ELR (cell line): Measurements from ENCODE around the gene SLC16A11.

ENCODE experiments used
- DNase-seq: peaks from one replicate; pipeline ENCODE4 v3.0.0-alpha.2; 2015; ENCODE audit warnings: low read depth

The SLC16A11 gene

DNA sequence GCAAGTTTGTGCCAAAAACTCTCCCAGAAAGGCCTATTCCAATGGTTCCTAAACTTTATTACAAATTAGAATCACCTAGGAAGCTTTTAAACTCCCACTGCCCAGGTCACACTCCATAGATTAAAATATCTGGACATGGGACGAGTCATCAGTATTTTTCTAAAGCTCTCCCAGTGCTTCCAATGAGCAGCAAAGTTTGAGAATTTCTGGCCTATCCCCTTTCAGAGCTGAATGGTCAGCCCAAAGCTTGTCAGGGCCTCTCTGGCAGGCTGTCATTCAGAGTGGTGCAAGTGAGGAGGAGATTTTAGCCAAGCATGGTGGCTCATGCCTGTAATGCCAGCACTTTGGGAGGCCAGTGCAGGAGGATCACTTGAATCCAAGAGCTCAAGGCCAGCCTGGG lies 18.6 kb downstream of the SLC16A11 start:
- no peak for DNase-seq

DNA sequence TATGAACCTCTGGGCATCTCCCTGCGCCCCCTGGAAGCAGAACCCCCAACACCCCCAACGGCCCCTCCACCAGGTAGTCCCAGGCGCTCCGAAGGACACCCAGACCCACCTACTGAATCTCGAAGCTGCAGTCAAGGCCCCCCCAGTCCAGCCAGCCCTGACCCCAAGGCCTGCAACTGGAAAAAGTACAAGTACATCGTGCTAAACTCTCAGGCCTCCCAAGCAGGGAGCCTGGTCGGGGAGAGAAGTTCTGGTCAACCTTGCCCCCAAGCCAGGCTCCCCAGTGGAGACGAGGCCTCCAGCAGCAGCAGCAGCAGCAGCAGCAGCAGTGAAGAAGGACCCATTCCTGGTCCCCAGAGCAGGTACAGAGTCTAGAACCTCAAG lies 19.5 kb downstream of the SLC16A11 start:
- no peak for DNase-seq

DNA sequence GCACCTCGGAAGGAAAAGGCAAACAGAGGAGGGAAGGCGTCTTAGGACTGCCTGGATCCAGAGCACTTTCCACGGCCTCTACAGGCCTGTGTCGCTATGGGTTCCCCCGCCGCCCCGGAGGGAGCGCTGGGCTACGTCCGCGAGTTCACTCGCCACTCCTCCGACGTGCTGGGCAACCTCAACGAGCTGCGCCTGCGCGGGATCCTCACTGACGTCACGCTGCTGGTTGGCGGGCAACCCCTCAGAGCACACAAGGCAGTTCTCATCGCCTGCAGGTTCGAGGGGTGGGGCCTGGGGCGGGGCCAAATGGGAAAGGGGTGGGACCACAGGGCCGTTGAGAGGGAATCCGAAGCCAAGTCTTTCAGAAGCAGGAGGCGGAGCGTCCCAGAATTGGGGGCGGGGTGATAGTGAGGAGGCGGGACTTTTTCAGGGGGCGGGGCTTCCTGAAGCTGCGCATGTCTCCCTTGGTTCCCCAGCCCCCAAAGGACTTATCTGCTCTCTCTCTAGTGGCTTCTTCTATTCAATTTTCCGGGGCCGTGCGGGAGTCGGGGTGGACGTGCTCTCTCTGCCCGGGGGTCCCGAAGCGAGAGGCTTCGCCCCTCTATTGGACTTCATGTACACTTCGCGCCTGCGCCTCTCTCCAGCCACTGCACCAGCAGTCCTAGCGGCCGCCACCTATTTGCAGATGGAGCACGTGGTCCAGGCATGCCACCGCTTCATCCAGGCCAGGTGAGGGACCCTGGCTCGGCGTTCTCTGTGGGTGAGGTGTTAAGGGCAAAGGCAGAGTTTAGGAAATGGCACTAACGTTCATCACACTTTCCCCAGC lies 20.1 kb downstream of the SLC16A11 start:
- peak; percentile 82 for DNase-seq

DNA sequence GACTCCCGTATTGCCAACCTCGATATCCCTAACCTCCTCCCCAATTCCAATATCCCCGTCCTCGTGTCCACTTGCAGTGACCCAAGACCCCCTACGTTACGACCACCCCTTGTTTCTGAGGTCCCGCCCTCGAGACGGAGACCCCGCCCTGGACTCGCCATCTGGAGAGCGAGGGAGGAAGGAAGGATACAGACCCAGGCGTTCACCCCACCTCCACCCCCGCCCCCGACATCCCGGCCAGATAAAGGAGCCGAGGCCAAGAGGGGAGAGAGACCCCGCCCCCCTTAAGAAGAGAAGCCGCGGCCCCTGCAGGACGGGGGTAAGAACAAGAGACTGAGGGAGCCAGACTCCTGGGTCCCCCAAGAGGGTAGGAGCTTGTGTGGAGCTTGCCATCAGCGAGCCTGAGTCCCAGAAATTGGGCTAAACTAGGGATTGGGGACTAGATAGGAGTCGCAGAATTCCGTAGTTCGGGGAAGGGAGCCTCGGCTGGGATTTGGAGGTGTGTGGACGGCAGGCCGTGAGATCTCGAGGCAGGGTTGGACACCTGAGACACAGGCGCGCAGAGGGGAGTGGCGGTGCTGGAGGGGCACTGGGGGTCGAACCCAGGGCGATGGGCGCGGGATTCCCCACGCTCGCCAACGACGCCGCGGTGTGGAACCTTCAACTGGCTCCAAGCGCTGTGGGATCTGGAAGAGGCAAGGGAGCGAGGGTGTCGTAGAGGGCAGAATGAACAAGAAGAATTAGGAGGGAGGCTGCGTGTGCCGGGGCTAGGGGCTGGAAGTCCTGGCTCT lies 20.9 kb downstream of the SLC16A11 start, which contains the start of gene BCL6B:
TSS of gene BCL6B (plus strand) at position 270 of the 791 bp plus-strand sequence. CDS start 622 bp downstream, outside the sequence.
- DNase-seq: no peak

DNA sequence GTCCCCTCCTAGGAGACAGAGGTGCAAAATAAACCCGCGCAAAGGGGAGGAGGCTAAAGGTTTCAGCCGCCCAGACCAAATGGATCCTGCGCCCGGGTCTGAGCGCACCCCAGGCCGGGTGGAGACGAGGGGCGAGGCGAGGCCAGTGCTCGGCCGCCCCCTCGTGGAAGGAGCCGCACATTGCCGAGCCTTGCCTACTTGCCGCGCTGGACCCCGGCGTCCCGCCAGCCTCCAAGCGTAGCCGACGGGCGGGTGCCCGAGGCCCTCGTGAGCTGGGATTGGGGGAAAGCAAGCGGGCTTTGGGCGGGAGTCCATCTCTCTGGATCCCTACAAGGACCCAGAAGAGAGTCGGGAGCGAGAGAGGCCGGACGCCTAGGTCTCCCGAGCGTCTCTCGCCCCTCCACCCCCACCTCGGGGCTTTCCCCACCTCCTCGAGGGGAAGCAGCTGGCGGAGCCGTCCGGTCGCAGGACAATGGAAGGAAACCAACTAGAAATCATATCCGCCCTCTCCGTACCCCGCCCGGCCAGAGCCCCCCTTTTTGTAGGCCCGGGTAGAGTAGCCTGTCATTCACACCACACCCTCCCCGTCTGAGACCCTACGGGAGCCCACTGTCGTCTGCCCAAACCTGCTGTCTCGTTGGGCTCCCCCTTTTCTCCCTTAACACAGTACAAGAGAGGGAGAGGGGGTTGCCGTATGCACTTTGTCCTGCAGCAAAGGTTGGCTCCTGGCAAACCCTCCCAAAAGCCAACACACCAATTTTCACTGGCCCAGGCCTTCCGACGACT lies 21.7 kb downstream of the SLC16A11 start:
- DNase-seq: peak; percentile 74

DNA sequence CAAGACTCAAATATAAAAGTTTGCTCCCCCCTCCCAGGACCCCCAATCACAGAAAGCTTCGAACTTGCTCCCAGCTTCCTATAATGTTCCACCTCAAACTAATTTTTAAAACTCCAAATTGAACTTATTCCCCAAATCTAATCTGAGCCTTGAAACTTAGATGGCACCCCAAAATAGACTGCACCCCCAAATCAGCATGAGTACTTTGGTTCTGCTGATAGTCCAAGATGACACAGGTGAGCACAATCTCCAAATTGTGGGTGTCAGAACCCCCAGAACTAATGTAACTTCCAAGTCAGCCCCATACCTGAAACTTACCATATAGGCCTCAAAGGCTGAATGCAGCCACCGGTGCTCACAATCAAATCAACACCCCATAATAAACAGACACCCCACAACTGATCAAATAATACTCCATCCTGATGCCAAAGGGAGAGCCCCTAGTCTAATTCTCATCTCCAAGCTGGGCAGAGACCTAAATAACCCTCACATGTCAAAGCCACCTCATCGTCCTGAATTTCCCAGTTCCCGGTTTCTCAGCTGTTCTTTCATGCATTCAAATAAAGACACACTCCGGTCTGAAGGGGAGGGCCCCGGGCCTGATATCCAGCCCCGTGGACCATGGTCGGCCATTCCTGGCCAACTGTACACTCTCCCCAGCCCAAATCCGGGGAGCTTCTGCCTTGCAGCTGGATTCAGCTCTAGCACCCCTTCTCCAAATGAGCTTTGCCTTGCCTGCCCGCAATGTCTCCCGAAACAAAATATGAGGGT lies 22.8 kb downstream of the SLC16A11 start:
- DNase-seq: no peak

DNA sequence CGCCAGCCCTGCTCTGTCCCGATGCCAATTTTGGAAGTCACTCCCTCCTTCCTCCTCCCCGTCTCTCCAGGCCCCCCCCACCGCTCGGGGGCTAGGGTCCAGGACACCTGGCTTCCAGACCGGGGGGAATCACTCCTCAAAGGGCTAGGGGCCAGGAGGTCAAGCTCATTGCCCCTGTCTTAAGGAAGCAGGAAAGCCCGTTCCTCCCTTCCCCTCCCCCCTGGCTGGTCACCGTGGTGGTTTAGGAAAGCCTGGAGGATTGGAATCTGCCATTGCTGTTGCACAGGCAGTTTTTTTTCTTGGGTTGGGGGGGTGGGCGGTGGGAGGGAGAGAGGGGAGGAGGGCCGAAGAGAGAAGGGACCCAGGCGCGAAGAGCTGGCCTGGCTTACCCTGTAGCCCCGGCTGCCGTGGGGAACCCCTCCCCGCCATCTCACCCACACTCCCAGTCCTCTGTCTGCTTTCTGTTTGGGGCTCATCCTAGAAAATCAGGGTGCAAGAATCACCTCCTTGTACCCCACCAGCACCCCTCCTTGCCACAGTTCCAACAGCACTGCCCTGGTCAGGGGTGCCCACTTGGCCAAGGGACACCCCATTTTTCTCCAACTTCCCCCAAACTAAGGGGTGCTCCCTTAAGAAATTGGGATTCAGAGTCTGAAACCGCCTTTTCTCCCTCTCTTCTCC lies 23.9 kb downstream of the SLC16A11 start:
- peak; percentile 62 for DNase-seq

DNA sequence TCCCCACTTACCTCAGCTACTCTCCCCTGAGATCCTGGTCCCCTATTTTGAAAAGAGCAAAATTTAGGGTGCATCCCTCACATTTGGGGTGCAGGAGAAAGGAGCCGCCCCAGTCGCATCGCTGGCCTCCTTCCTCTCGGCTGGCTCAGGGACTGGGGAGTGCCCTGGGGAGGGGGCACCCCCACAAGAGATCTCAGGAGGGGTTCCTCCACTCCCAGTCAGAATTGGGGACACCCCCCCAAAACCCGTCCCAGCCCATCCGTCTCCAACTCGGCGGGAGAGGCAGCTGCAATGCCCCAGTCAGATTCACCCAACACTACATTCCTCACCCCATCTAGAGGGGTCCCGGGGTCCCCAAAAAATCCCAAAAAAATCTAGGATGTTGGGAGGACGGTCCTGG lies 24.5 kb downstream of the SLC16A11 start:
- DNase-seq: no peak

DNA sequence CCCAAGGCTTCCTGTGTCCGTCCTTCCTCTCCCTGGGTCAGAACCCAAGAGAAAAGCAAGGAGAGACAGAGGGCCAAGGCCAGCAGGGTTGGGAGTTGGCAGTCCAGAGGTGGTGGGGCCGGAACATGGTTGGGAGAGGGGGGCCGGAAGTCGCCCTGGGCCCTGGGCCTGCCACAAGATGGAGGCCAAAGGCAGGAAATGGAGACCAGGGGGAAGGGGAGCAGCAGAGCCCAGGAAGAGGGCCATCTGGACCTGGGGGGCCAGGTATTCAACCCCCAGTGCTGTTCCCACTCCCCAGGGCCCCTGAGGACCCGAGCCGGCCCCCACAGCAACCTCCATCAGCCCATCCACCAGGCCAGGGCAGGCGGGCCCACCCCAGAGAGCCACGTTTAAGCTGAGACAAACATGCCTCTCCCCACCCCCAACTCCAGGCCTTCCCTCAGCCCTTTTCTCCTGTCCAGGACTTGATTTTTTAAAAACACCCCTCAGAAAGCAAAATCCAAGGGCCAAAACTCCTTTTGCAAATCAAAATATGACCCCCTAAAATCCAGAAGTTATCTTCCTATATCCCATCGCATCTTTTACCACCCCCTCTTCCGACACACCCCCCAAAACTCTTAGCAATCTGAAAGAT lies 25.4 kb downstream of the SLC16A11 start:
- DNase-seq: no peak

DNA sequence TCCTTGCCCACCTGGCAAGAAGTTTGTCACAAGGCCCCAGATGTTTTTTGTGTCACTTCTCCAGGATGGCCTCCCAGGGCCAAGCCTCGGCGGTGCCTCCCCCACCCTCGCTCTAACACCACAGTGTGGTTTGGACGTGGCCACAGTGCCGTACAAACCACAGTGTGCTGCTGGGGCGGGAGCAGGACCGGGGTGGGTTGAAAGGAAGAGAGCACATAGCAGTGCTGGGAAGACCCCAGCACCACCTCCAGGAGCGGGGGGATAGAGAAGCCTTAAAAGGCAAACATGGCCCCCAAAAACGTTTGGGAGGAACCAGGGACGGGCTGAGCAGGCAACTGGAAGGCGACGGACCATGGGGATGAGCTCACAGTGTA lies 26.1 kb downstream of the SLC16A11 start:
- no peak for DNase-seq

DNA sequence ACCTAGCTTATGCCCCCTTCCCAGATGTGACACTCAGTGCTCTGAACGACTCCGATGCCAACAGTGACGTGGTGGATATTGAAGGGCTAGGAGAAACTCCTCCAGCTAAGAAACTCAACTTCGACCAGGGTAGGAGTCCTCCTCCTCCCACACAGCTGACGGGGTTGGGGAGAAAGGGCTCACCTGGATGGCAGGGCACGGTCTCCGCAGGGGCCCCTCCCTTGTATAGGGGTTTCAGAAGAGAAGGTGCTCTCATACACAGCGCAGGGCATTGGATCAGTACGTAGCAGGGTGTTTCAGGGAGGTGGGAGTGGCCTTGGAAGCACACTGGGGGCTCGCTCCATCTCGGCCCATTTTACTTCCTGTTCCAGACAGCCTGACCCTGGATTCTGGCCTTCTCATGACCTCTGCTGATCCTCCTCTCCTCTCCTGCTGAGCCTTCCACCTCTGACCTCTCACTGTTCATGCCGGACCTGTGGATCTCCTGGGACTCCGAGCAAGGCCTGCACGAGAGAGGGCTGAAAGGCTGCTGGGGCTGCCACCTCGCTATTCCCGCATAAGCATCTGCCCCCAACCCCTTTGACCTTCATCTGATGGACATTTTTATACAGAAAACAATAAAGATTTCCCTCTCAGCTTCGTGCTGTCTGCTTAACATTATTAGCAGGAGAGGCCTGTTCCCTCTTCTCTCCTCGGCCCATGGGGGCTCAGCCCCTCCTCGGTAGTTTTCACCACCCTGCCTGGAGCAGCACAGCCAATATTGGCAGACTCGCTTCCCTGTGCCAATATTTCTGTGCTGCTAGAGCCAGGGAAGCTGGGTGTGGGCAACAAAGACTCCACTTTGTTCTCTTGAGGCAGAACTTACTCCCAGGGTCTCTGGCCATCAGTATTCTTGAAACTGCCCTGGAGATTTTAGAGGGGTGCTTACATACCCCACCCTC lies 26.7 kb downstream of the SLC16A11 start:
- DNase-seq: no peak

DNA sequence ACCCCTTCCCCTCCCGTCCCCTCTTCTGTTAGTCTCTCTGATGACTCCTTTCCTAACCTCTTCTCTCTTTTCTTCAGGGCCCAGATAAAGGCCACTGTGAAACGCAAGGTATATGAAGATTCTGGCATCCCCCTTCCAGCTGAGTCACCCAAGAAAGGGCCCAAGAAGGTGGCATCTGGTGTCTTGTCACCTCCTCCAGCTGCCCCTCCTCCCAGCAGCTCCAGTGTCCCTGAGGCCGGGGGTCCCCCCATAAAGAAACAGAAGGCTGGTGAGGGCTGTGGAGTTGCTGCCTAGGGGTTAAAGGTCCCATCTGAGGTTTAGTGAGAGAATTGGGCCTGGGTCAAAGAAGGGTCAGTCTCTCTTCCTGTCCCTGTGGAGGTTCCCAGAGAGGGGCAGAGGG lies 27.5 kb downstream of the SLC16A11 start:
- DNase-seq: no peak

DNA sequence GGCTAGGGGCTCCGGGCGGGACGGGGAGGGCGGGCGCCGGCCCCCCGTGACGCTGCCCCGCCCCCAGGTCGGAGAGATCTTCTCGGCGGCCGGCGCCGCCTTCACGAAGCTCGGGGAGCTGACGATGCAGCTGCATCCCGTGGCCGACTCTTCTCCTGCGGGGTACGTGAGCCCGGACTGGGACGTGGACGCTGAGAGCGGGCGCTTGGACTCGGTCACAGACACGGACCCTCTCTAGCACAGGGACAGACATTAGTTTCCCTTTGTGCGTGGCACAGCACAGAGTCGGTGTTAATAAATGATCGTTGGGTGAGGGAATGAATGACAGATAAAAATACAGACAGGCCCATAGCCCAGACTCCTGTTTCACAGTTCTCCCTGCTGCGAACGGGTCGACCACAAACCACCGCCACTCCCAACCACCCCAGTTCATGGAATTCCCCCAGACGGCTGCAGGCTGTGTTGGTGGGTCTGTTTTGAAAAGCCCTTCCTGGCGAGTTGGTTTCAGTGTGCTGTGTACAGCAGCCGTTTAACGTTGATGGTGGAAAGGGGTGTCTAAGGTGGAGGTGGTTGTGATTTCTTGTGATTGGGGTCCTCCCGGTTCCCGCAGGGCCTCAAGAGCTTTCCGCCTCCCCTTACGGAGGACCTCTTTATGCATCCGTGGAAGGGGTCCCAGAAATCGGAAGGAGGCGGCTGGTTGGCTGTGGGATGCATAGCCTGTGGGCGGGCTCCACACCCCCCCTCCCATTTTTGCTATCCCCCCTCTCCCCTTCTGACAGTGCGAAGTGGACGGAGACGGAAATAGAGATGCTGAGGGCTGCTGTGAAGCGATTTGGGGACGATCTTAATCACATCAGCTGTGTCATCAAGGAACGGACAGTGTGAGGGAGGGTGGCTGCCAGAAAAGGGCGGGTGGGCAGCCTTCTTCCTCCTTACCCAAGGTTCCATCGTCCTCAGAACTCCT lies 28.6 kb downstream of the SLC16A11 start:
- peak; percentile 67 for DNase-seq

DNA sequence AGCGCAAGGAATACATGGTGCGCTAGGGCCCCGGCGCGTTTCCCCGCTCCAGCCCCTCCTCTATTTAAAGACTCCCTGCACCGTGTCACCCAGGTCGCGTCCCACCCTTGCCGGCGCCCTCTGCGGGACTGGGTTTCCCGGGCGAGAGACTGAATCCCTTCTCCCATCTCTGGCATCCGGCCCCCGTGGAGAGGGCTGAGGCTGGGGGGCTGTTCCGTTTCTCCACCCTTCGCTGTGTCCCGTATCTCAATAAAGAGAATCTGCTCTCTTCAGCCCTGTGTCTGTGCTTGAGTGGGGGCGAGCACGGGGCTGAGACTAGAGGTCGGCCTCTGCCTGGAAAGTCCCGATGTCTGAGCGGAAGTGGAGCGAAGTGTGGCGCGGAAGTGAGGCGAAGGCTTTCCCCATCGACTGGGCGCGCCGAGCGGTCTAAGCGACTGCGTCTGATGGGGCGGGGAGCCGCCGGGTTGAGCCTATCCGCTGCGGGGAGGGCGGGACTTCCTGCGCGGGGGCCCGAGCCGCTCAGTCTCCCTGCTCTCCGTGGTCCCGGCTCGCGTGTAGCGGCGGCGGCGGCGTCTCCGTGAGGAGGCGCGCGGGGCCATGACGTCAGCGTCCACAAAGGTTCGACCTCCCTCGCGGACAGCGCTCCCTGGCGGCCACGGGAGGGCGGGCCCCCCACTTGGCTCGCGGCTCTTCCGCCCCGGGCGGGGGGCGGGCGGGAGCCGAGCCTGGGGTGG lies 29.5 kb downstream of the SLC16A11 start:
- DNase-seq: peak; percentile 98

DNA sequence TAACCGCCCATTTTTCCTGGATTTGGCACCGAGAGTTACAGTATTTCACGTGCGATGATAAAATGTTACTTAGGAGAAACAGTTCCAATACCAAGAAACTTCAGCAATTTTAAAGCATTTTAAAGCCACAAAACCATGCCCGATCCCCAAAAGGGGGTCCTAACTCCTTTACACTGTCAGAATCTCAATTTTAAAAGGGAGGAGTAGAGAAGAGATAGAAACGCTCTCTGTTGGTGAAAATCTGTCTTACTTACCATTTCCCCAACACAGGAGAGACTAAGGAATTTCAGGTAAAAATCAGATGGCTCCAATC lies 32.0 kb downstream of the SLC16A11 start:
- DNase-seq: no peak

DNA sequence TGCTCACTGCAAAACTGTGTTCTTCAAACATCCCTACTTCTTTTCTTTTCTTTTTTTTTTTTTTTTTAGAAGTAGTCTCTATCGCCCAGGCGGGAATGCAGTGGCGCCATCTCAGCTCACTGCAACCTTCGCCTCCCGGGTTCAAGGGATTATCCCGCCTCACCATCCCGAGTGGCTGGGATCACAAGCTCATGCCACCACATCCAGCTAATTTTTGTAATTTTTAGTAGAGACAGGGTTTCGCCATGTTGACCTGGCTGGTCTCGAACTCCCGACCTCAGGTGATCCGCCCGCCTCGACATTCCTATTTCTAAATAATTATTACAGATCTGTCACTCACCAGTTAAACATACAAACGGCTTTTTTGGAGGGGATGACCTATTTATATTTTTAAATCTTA lies 32.5 kb downstream of the SLC16A11 start:
- DNase-seq: no peak

DNA sequence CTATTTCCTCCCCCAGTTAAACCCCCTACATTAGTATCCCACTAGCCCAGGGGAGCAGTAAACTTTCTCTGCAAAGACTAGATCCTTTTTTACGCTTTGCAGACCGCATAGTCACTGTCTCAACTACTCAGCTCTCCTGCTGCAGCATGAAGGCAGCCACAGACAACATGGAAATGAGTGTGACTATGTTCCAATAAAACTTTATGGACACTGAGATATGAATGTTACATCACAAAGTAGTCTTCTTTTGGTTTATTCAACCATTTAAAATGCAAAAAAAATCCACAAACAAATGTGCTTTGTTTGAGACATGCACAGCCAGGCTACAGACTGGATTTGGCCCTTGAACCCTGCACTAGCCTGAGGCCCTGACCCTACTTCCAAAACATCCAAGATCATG lies 33.4 kb downstream of the SLC16A11 start:
- no peak for DNase-seq

DNA sequence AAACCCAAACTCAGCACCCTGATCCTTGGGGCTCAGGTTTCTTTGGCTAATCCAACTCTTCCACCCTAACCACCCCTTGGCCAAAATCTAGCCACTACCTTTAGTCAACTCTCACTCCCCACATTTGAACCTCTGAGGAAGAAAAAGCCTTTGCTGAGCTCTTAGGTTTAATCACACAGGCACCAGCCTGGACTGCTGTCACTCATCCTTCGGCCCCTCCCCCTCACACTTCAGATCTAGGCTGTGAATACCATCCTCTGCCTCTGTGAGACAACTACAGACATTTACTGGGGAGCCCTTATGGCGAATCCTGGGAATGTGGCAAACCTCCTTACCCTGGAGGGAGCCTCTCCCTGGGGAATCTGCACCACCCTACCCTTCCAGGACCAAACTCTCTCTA lies 36.7 kb downstream of the SLC16A11 start:
- no peak for DNase-seq
